ENCODE results near the gene KCNK15.

Gene KCNK15

GRCh38 chr20:44796758-44797457 is 51.2 kb downstream of the KCNK15 start:
- TF ChIP-seq, protein P1, sequence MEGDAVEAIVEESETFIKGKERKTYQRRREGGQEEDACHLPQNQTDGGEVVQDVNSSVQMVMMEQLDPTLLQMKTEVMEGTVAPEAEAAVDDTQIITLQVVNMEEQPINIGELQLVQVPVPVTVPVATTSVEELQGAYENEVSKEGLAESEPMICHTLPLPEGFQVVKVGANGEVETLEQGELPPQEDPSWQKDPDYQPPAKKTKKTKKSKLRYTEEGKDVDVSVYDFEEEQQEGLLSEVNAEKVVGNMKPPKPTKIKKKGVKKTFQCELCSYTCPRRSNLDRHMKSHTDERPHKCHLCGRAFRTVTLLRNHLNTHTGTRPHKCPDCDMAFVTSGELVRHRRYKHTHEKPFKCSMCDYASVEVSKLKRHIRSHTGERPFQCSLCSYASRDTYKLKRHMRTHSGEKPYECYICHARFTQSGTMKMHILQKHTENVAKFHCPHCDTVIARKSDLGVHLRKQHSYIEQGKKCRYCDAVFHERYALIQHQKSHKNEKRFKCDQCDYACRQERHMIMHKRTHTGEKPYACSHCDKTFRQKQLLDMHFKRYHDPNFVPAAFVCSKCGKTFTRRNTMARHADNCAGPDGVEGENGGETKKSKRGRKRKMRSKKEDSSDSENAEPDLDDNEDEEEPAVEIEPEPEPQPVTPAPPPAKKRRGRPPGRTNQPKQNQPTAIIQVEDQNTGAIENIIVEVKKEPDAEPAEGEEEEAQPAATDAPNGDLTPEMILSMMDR (IDR thresholded peaks at IDR 0.05), result no peak
- intact Hi-C loops (cut with DNase I; ENCODE audit: low total_unique reads), result no loop called here
- Histone ChIP-seq H3K4me1 (no peaks in the 10 kb centered on the region), H3K9me3 (no peaks in the 10 kb centered on the region), H3K36me3 (no peaks in the 10 kb centered on the region), H3K4me3 (no peak overlapping the region), H3K27ac (no peak overlapping the region), H3K27me3 (peaks cover 0 to 3% of the 10 kb centered on the region in 2 donors)
- no peak for DNase-seq

DNA sequence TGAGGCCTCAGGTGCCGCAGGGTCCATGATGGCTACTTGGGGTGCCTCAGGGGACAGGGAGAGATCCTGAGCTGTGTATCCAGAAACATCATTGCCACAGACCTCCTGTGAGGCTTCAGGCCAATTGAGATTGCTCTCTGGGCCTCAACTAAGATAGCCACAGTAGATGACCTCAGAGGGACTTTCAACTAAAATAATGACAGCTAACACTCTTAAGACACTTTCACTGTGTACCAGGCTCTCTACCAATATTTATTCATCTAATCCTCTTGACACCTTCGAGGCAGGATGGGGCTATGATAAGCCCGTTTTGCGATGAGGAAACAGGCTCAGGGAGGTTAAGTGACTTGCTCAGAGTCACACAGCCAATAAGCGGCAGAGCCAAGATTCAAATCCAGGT is 54.0 kb downstream of the KCNK15 start:
- TF ChIP-seq, protein P1 (IDR thresholded peaks at IDR 0.05), result no peak
- H3K4me1 ChIP-seq, result no peaks in the 10 kb centered on the region
- no peaks in the 10 kb centered on the region for H3K9me3 ChIP-seq
- no peak overlapping the region for H3K27ac ChIP-seq
- intact Hi-C loops (cut with DNase I; ENCODE audit: low total_unique reads), result no loop called here
- no peak overlapping the region for H3K4me3 ChIP-seq
- no peak for DNase-seq
- no peaks in the 10 kb centered on the region for H3K36me3 ChIP-seq
- H3K27me3 ChIP-seq, result peaks cover 0 to 23% of the 10 kb centered on the region in 2 donors

GRCh38 chr20:44800391-44801046 is 54.9 kb downstream of the KCNK15 start:
- H3K4me3 ChIP-seq, result no peak overlapping the region
- H3K27me3 ChIP-seq, result peaks cover 0 to 31% of the 10 kb centered on the region in 2 donors
- H3K27ac ChIP-seq, result no peak overlapping the region
- H3K4me1 ChIP-seq, result peaks cover 0 to 2% (median under 1%) of the 10 kb centered on the region in 4 donors
- H3K9me3 ChIP-seq, result no peaks in the 10 kb centered on the region
- no peak for DNase-seq
- intact Hi-C loops (cut with DNase I; ENCODE audit: low total_unique reads), result no loop called here
- TF ChIP-seq, protein P1 (IDR thresholded peaks at IDR 0.05), result no peak
- no peaks in the 10 kb centered on the region for H3K36me3 ChIP-seq

Measured in tibial artery (tissue), 4 donors.